CD14-positive monocyte (primary cell): ENCODE results near the gene ZC3H7A. TPM values are rescaled to one million over a fixed set of nuclear protein-coding genes. Genes with fewer than 3 reads are reported as not detected.

Source experiments
- DNase-seq, 3 donors: peaks; one replicate each; pipeline ENCODE4 v3.0.0-alpha.2; 2011 to 2022
- H2AFZ ChIP-seq: 2 replicates; pipeline ENCODE4 v1.6.0; 2012; ENCODE audit warnings: mild to moderate bottlenecking, low read depth, low read length, inconsistent platforms; ENCODE audit not compliant: insufficient read depth, poor library complexity, severe bottlenecking
- H3K27ac ChIP-seq, 2 donors: 1 replicate in 1 of 2; 2 replicates in 1 of 2; pipeline ENCODE4 v1.5.1; 2012 to 2013; ENCODE audit warnings: low read length in 2 of 2, control low read depth in 1 of 2, inconsistent platforms in 1 of 2, low read depth in 1 of 2, mild to moderate bottlenecking in 1 of 2
- H3K27me3 ChIP-seq, 2 donors: one replicate each; pipeline versions ENCODE4 v1.6.0 to v1.6.1; 2011 to 2013; ENCODE audit warnings: low read length in 2 of 2; ENCODE audit not compliant: control insufficient read depth in 2 of 2, insufficient read depth in 2 of 2
- H3K36me3 ChIP-seq, 2 donors: replicated peaks in 1 of 2; 1 replicate in 1 of 2; 2 replicates in 1 of 2; pipeline versions ENCODE4 v1.5.1 to v1.6.1; 2012 to 2013; ENCODE audit warnings: low read length in 2 of 2, control low read depth in 1 of 2, inconsistent platforms in 1 of 2, mild to moderate bottlenecking in 1 of 2; ENCODE audit not compliant: insufficient read depth in 2 of 2, control insufficient read depth in 1 of 2
- H3K4me1 ChIP-seq, 2 donors: 1 replicate in 1 of 2; 2 replicates in 1 of 2; pipeline versions ENCODE4 v1.5.1 to v1.6.1; 2012 to 2013; ENCODE audit warnings: low read length in 2 of 2, control low read depth in 1 of 2, inconsistent platforms in 1 of 2, mild to moderate bottlenecking in 1 of 2, moderate library complexity in 1 of 2; ENCODE audit not compliant: insufficient read depth in 2 of 2, control insufficient read depth in 1 of 2
- H3K4me2 ChIP-seq: replicated peaks from 2 replicates; pipeline ENCODE3; 2012; ENCODE audit warnings: low read length, moderate library complexity, mild to moderate bottlenecking; ENCODE audit not compliant: poor library complexity, severe bottlenecking; ENCODE audit errors: extremely low read depth
- H3K4me3 ChIP-seq, 3 experiments: fragments of 200-600 bp in 1 of 3; sonication (generic) in 1 of 3; replicated peaks in 1 of 3; 1 replicate in 2 of 3; 2 replicates in 1 of 3; pipeline ENCODE4 v1.5.1; 2011 to 2013; ENCODE audit warnings: low read length in 3 of 3, mild to moderate bottlenecking in 3 of 3, control low read depth in 2 of 3, low read depth in 2 of 3, inconsistent platforms in 1 of 3, moderate library complexity in 1 of 3
- H3K79me2 ChIP-seq: 2 replicates; pipeline ENCODE4 v1.6.0; 2012; ENCODE audit warnings: mild to moderate bottlenecking, control low read depth, inconsistent platforms, low read length, moderate library complexity; ENCODE audit not compliant: insufficient read depth
- H3K9ac ChIP-seq: 2 replicates; pipeline ENCODE4 v1.6.0; 2017; ENCODE audit warnings: low read length, mild to moderate bottlenecking; ENCODE audit not compliant: insufficient read depth, poor library complexity, severe bottlenecking
- H3K9me3 ChIP-seq, 2 donors: replicated peaks in 1 of 2; 1 replicate in 1 of 2; 2 replicates in 1 of 2; pipeline versions ENCODE4 v1.5.1 to v1.6.1; 2012 to 2013; ENCODE audit warnings: low read length in 2 of 2, control low read depth in 1 of 2; ENCODE audit not compliant: control insufficient read depth in 1 of 2, insufficient read depth in 1 of 2
- H4K20me1 ChIP-seq: 2 replicates; pipeline ENCODE4 v1.6.0; 2012; ENCODE audit warnings: mild to moderate bottlenecking, low read length, control low read depth, moderate library complexity; ENCODE audit not compliant: insufficient read depth
- H3K27ac Mint-ChIP-seq, 7 donors: one replicate each; pipeline ENCODE4 v1.8.0; 2020; ENCODE audit warnings: mild to moderate bottlenecking in 7 of 7, mixed read lengths in 7 of 7, moderate library complexity in 6 of 7, inconsistent platforms in 2 of 7
- H3K27me3 Mint-ChIP-seq, 3 donors: one replicate each; pipeline ENCODE4 v1.8.0; 2021 to 2022; ENCODE audit warnings: low read depth in 3 of 3, mild to moderate bottlenecking in 3 of 3, mixed read lengths in 3 of 3, moderate library complexity in 3 of 3, inconsistent platforms in 1 of 3
- H3K36me3 Mint-ChIP-seq, 2 donors: one replicate each; pipeline ENCODE4 v1.8.0; 2020; ENCODE audit warnings: mixed read lengths in 2 of 2, inconsistent platforms in 1 of 2, mild to moderate bottlenecking in 1 of 2
- H3K4me1 Mint-ChIP-seq: one replicate; pipeline ENCODE4 v1.8.0; 2020; ENCODE audit warnings: mild to moderate bottlenecking, mixed read lengths
- H3K4me3 Mint-ChIP-seq, 2 donors: one replicate each; pipeline ENCODE4 v1.8.0; 2020; ENCODE audit warnings: mild to moderate bottlenecking in 2 of 2, mixed read lengths in 2 of 2, moderate library complexity in 1 of 2
- H3K9me3 Mint-ChIP-seq, 7 donors: one replicate each; pipeline ENCODE4 v1.8.0; 2020 to 2022; ENCODE audit warnings: mixed read lengths in 7 of 7, mild to moderate bottlenecking in 6 of 7, moderate library complexity in 6 of 7, inconsistent platforms in 2 of 7
- WGBS: methylation state at CpG from one replicate; pipeline ENCODE4 v1.1.5; 2013; ENCODE audit warnings: missing lambda C conversion rate; ENCODE audit not compliant: insufficient coverage; 5-methylcytosine and 5-hydroxymethylcytosine counted together
- intact Hi-C, 2 donors: fragments of 100-400 bp; cut with micrococcal nuclease; formaldehyde crosslinking; loops; one replicate each; pipeline versions ENCODE4 v1.15.0 to v1.15.1; 2023
- polyA plus RNA-seq, 3 donors: library from polyadenylated mRNA; depleted of rRNA in 1 of 3; unstranded in 2 of 3; stranded (reverse) in 1 of 3; fragments of 300-500 nt in 2 of 3; fragments of >200 nt in 1 of 3; fragmentation: Illumina TruSeq in 2 of 3; gene quantifications; 1 replicate in 2 of 3; 2 replicates in 1 of 3; pipeline ENCODE4 v1.2.3, GENCODE V29; 2012 to 2021
- TF ChIP-seq, protein P1 (sequence below): fragments of 200-600 bp; IDR thresholded peaks from one replicate; pipeline ENCODE4 v1.8.0; 2022; ENCODE audit warnings: antibody characterized with exemption, mild to moderate bottlenecking

Gene ZC3H7A
- polyA plus RNA-seq, 3 donors = 22.6 to 62.0 (median 27.5) TPM

DNA sequence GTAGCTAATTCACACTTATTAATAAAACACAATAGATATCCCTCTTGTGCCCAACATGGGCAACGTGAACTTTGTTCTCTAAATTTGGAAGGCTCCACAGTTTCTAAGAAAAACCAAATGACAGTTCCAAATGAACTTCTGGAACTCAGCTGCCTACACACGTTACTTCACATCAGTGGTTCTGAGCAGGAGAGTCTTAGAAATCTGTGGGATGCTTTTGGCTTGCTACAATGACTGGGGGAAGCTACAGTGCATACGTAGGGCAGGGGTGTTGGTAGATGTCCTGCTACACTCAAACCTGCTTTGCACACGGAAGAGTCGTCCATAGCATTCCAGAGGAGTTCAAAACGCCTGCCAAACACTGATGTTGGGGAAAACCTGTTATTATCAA lies 62.4 kb downstream of the ZC3H7A start:
- Mint-ChIP-seq H3K27me3 (peaks cover 0 to 2% (median 1%) of the 10 kb centered on the region in 3 donors), H3K4me1 (peaks cover 35% of the 10 kb centered on the region), H3K36me3 (peaks cover 83 to 88% of the 10 kb centered on the region in 2 donors), H3K4me3 (no peak overlapping the region), H3K27ac (no peak overlapping the region), H3K9me3 (no peaks in the 10 kb centered on the region)
- Histone ChIP-seq H3K36me3 (peaks cover 69 to 95% of the 10 kb centered on the region in 2 donors), H2AFZ (no peak overlapping the region), H3K4me3 (no peak overlapping the region), H3K4me1 (peaks cover 11 to 22% of the 10 kb centered on the region in 2 donors), H3K4me2 (no peak overlapping the region), H3K9ac (no peak overlapping the region), H3K27ac (peak overlapping the region in 1 of 2 donors; percentile 24), H3K79me2 (peaks cover 96% of the 10 kb centered on the region), H3K27me3 (no peaks in the 10 kb centered on the region), H4K20me1 (peaks cover 87% of the 10 kb centered on the region), H3K9me3 (no peaks in the 10 kb centered on the region)
- WGBS = 30% methylated on average over 1 of the region's 6 CpGs
- DNase-seq = no peak
- intact Hi-C loops = no loop called here
- TF ChIP-seq, protein P1, sequence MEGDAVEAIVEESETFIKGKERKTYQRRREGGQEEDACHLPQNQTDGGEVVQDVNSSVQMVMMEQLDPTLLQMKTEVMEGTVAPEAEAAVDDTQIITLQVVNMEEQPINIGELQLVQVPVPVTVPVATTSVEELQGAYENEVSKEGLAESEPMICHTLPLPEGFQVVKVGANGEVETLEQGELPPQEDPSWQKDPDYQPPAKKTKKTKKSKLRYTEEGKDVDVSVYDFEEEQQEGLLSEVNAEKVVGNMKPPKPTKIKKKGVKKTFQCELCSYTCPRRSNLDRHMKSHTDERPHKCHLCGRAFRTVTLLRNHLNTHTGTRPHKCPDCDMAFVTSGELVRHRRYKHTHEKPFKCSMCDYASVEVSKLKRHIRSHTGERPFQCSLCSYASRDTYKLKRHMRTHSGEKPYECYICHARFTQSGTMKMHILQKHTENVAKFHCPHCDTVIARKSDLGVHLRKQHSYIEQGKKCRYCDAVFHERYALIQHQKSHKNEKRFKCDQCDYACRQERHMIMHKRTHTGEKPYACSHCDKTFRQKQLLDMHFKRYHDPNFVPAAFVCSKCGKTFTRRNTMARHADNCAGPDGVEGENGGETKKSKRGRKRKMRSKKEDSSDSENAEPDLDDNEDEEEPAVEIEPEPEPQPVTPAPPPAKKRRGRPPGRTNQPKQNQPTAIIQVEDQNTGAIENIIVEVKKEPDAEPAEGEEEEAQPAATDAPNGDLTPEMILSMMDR = no peak

DNA sequence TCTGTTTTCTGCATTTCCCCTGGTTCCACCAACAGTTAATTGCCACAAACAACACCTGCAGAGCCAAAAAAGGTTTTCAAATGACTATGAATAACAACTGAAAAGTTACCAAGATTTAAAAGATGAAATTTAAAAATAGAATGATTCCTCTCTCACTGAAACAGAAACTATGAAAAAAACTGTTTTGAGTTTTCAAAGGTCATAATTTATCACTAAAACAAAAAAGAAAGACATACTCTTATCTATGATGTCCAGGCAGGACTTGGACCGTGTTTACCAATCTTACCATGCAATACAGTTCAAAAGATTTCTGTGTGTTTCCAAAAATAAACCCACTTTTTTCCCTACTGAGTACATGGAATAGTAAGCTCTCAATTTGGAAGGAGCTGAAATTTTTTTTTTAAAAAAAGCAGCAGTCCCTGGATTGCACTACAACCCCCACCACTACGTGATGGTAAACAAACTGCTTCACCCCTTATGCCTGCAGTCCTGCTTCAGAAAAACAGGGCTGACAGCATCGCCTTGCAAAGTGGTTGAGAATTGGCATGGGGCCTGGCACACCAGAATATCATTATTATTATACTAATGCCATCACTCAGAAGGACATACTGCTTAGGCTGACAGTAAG lies 62.9 kb downstream of the ZC3H7A start:
- TF ChIP-seq, protein P1 = no peak
- Mint-ChIP-seq H3K27me3 (peaks cover 0 to 2% (median 1%) of the 10 kb centered on the region in 3 donors), H3K27ac (peak overlapping the region in 1 of 7 donors; percentile 80), H3K9me3 (no peaks in the 10 kb centered on the region), H3K36me3 (peaks cover 83 to 90% of the 10 kb centered on the region in 2 donors), H3K4me3 (no peak overlapping the region), H3K4me1 (peaks cover 35% of the 10 kb centered on the region)
- Histone ChIP-seq H3K27ac (no peak overlapping the region), H3K4me1 (peaks cover 14 to 22% of the 10 kb centered on the region in 2 donors), H3K36me3 (peaks cover 74 to 96% of the 10 kb centered on the region in 2 donors), H4K20me1 (peaks cover 85% of the 10 kb centered on the region), H3K4me3 (no peak overlapping the region), H3K79me2 (peaks cover 95% of the 10 kb centered on the region), H3K9me3 (no peaks in the 10 kb centered on the region), H3K9ac (no peak overlapping the region), H3K4me2 (no peak overlapping the region), H2AFZ (no peak overlapping the region), H3K27me3 (no peaks in the 10 kb centered on the region)
- intact Hi-C loops = no loop called here
- WGBS = 80% methylated on average over 1 of the region's 3 CpGs
- DNase-seq = no peak
